GM23248 (cell line): ENCODE measurements around the gene MYH7.

Source experiments
- EZH2 ChIP-seq: fragments of 200-600 bp; sonication (generic); IDR thresholded peaks from 2 replicates; pipeline ENCODE4 v1.6.1; 2018; ENCODE audit warnings: antibody characterized with exemption, mild to moderate bottlenecking; ENCODE audit not compliant: insufficient read depth, poor library complexity, severe bottlenecking
- EZH2phosphoT487 ChIP-seq: fragments of 200-600 bp; sonication (generic); IDR thresholded peaks from 2 replicates; pipeline ENCODE4 v1.6.1; 2018; ENCODE audit warnings: antibody characterized with exemption, moderate library complexity, mild to moderate bottlenecking, low read depth; ENCODE audit not compliant: insufficient read depth

GRCh38 chr14:23438101-23438971, 2.9 kb upstream of the MYH7 start:
- TF ChIP-seq EZH2phosphoT487 = no peak
- no peak for TF ChIP-seq EZH2
